A549 (cell line): ENCODE measurements around the gene ANKS1B.

Experiments used
- CTCF ChIP-seq: fragments of >200 bp; sonication (Bioruptor Twin); formaldehyde crosslinking; IDR thresholded peaks from 3 replicates; pipeline ENCODE4 v1.5.1; 2016
- EHMT2 ChIP-seq: fragments of 200-600 bp; sonication (generic); IDR thresholded peaks from 2 replicates; pipeline ENCODE4 v1.6.1; 2016; ENCODE audit warnings: antibody characterized with exemption, low read depth, mild to moderate bottlenecking, moderate library complexity
- EP300 ChIP-seq, 2 experiments: fragments of >200 bp; sonication (Bioruptor Twin); formaldehyde crosslinking; IDR thresholded peaks; 2 replicates in 1 of 2; 3 replicates in 1 of 2; pipeline ENCODE4 v1.6.1; 2016 to 2017
- HES2 ChIP-seq: fragments of >200 bp; sonication (Bioruptor Twin); formaldehyde crosslinking; IDR thresholded peaks from 2 replicates; pipeline ENCODE4 v1.6.1; 2016
- MAFK ChIP-seq: fragments of 450-650 bp; IDR thresholded peaks from 2 replicates; pipeline ENCODE4 v1.6.1; 2014; ENCODE audit not compliant: partially characterized antibody
- NFE2L2 ChIP-seq: fragments of 150-350 bp; conservative IDR thresholded peaks from 2 replicates; pipeline ENCODE4 v1.6.1; 2014; ENCODE audit warnings: low read length
- NR3C1 ChIP-seq: fragments of >200 bp; sonication (Bioruptor Twin); formaldehyde crosslinking; IDR thresholded peaks from 3 replicates; pipeline ENCODE4 v1.6.1; 2017
- POLR2A ChIP-seq: IDR thresholded peaks from 2 replicates; pipeline ENCODE4 v1.6.1; 2012; ENCODE audit warnings: mild to moderate bottlenecking, low read length
- POLR2AphosphoS2 ChIP-seq: conservative IDR thresholded peaks from 2 replicates; pipeline ENCODE4 v1.6.1; 2012; ENCODE audit warnings: low read length, improper control_type of control experiment, inconsistent platforms
- RCOR1 ChIP-seq: fragments of 150-350 bp; IDR thresholded peaks from 2 replicates; pipeline ENCODE4 v1.6.1; 2014; ENCODE audit warnings: antibody characterized with exemption, low read length, low read depth
- TF ChIP-seq, protein P1 (sequence below): fragments of 200-600 bp; sonication (generic); IDR thresholded peaks from 2 replicates; pipeline ENCODE4 v1.6.1; 2016; ENCODE audit warnings: antibody characterized with exemption, mild to moderate bottlenecking, moderate library complexity
- TF ChIP-seq, protein P2 (sequence below): IDR thresholded peaks from 2 replicates; pipeline ENCODE4 v1.6.1; 2012

DNA sequence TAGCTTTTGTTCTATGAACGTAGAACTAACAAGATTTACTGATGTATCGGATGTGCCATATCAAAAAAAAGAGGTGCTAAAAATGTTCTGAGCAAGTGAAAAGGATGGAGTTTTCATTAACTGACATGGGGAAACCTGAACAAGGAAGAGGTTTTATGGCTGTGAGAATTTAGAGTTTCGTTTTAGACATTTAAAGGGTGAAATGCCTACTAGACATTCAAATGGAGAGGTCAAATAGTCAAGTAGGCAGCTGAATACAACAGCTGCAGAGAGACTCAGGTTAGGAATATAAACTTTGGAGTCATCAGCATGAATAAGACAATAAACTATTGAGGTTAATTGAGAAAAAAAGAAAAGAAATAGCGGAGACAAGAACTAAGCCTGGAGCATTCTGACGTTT is 702.1 kb downstream of the ANKS1B start:
- no peak for TF ChIP-seq CTCF
- TF ChIP-seq, protein P1, sequence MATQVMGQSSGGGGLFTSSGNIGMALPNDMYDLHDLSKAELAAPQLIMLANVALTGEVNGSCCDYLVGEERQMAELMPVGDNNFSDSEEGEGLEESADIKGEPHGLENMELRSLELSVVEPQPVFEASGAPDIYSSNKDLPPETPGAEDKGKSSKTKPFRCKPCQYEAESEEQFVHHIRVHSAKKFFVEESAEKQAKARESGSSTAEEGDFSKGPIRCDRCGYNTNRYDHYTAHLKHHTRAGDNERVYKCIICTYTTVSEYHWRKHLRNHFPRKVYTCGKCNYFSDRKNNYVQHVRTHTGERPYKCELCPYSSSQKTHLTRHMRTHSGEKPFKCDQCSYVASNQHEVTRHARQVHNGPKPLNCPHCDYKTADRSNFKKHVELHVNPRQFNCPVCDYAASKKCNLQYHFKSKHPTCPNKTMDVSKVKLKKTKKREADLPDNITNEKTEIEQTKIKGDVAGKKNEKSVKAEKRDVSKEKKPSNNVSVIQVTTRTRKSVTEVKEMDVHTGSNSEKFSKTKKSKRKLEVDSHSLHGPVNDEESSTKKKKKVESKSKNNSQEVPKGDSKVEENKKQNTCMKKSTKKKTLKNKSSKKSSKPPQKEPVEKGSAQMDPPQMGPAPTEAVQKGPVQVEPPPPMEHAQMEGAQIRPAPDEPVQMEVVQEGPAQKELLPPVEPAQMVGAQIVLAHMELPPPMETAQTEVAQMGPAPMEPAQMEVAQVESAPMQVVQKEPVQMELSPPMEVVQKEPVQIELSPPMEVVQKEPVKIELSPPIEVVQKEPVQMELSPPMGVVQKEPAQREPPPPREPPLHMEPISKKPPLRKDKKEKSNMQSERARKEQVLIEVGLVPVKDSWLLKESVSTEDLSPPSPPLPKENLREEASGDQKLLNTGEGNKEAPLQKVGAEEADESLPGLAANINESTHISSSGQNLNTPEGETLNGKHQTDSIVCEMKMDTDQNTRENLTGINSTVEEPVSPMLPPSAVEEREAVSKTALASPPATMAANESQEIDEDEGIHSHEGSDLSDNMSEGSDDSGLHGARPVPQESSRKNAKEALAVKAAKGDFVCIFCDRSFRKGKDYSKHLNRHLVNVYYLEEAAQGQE, result no peak
- no peak for TF ChIP-seq POLR2A
- no peak for TF ChIP-seq EHMT2
- TF ChIP-seq HES2, result no peak
- no peak for TF ChIP-seq NFE2L2
- TF ChIP-seq, protein P2, sequence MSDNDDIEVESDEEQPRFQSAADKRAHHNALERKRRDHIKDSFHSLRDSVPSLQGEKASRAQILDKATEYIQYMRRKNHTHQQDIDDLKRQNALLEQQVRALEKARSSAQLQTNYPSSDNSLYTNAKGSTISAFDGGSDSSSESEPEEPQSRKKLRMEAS, result no peak
- no peak for TF ChIP-seq MAFK
- TF ChIP-seq NR3C1, result no peak
- TF ChIP-seq EP300 (IDR thresholded peaks at IDR 0.05), result no peak
- TF ChIP-seq POLR2AphosphoS2, result no peak
- TF ChIP-seq RCOR1, result no peak
